Keratinocyte (primary cell): ENCODE measurements around the gene SLC38A6. TPM values are rescaled to one million over a fixed set of nuclear protein-coding genes. Genes with fewer than 3 reads are reported as not detected.

Experiments used
- DNase-seq: peaks from one replicate; pipeline ENCODE4 v3.0.0-alpha.2; 2011; ENCODE audit warnings: low read depth, missing footprints, low spot score
- FAIRE-seq: peaks from 2 replicates; lab custom pipeline; 2011; peaks lifted over from hg19 to GRCh38; lab: Jason Lieb, UNC
- H2AFZ ChIP-seq: 2 replicates; pipeline ENCODE4 v1.6.0; 2012; ENCODE audit warnings: low read length, control low read depth, inconsistent platforms; ENCODE audit not compliant: control insufficient read depth
- H3K27ac ChIP-seq: 2 replicates; pipeline ENCODE4 v1.5.1; 2011; ENCODE audit warnings: low read length; ENCODE audit not compliant: control insufficient read depth, insufficient read depth
- H3K27me3 ChIP-seq: 3 replicates; pipeline ENCODE4 v1.6.0; 2011; ENCODE audit warnings: low read length; ENCODE audit not compliant: control insufficient read depth, insufficient read depth; ENCODE audit errors: extremely low read depth
- H3K36me3 ChIP-seq, 2 experiments: 2 replicates in 1 of 2; 3 replicates in 1 of 2; pipeline ENCODE4 v1.5.1; 2011; ENCODE audit warnings: low read length in 2 of 2, mild to moderate bottlenecking in 1 of 2; ENCODE audit not compliant: control insufficient read depth in 2 of 2, insufficient read depth in 2 of 2; ENCODE audit errors: extremely low read depth in 1 of 2
- H3K4me1 ChIP-seq: 3 replicates; pipeline ENCODE4 v1.5.1; 2011; ENCODE audit warnings: low read length; ENCODE audit not compliant: control insufficient read depth, insufficient read depth; ENCODE audit errors: extremely low read depth
- H3K4me2 ChIP-seq: 3 replicates; pipeline ENCODE4 v1.6.0; 2011; ENCODE audit warnings: low read depth, low read length; ENCODE audit not compliant: control insufficient read depth, insufficient read depth; ENCODE audit errors: extremely low read depth
- H3K4me3 ChIP-seq, 3 experiments: fragments of 200-600 bp in 1 of 3; sonication (generic) in 1 of 3; 2 replicates in 2 of 3; 3 replicates in 1 of 3; pipeline ENCODE4 v1.5.1; 2011 to 2016; ENCODE audit warnings: low read length in 3 of 3, mild to moderate bottlenecking in 3 of 3, control low read depth in 2 of 3, inconsistent platforms in 1 of 3, low read depth in 1 of 3, mixed read lengths in 1 of 3, mixed run types in 1 of 3, moderate library complexity in 1 of 3; ENCODE audit not compliant: control insufficient read depth in 2 of 3, insufficient read depth in 2 of 3; ENCODE audit errors: extremely low read depth in 1 of 3
- H3K79me2 ChIP-seq: 2 replicates; pipeline ENCODE4 v1.6.0; 2012; ENCODE audit warnings: low read length; ENCODE audit not compliant: control insufficient read depth, insufficient read depth
- H3K9ac ChIP-seq: 3 replicates; pipeline ENCODE4 v1.6.0; 2011; ENCODE audit warnings: low read length; ENCODE audit not compliant: control insufficient read depth, insufficient read depth; ENCODE audit errors: extremely low read depth
- H3K9me1 ChIP-seq: 3 replicates; pipeline ENCODE4 v1.6.0; 2011; ENCODE audit warnings: low read length; ENCODE audit not compliant: control insufficient read depth, insufficient read depth; ENCODE audit errors: extremely low read depth
- H3K9me3 ChIP-seq: 2 replicates; pipeline ENCODE4 v1.5.1; 2012; ENCODE audit warnings: low read depth, low read length; ENCODE audit not compliant: control insufficient read depth
- H4K20me1 ChIP-seq: 3 replicates; pipeline ENCODE4 v1.6.0; 2011; ENCODE audit warnings: low read length; ENCODE audit not compliant: control insufficient read depth, insufficient read depth; ENCODE audit errors: extremely low read depth
- EZH2 ChIP-seq: IDR thresholded peaks from one replicate; pipeline ENCODE4 v1.6.1; 2012; ENCODE audit warnings: inconsistent platforms, mild to moderate bottlenecking, low read length, moderate library complexity
- dilution Hi-C: fragments of 300-500 bp; cut with MboI; formaldehyde crosslinking; loops from one replicate; pipeline ENCODE4 v1.7.0; 2020; ENCODE audit warnings: low sequenced_read_pairs; ENCODE audit not compliant: extremely low pct_ligation_motif_present
- polyA plus RNA-seq, 5 experiments: library from polyadenylated mRNA; depleted of rRNA in 3 of 5; stranded (reverse) in 3 of 5; stranded (forward) in 1 of 5; unstranded in 1 of 5; fragments of >200 nt; gene quantifications; 1 replicate in 1 of 5; 2 replicates in 3 of 5; 3 replicates in 1 of 5; pipeline versions ENCODE4 v1.2.1 to v1.2.3, GENCODE V29; 2011 to 2012; ENCODE audit warnings: missing spikeins in 2 of 5, low read depth in 1 of 5, low replicate concordance in 1 of 5
- TF ChIP-seq, protein P1 (sequence below), 3 experiments: IDR thresholded peaks in 1 of 3; conservative IDR thresholded peaks in 1 of 3; optimal IDR thresholded peaks in 1 of 3; 2 replicates in 2 of 3; 3 replicates in 1 of 3; pipeline versions ENCODE3 to v1.5.1; 2011; ENCODE audit warnings: low read length in 3 of 3, mild to moderate bottlenecking in 3 of 3, moderate library complexity in 2 of 3, control low read depth in 1 of 3, inconsistent platforms in 1 of 3; ENCODE audit not compliant: insufficient read depth in 2 of 3; ENCODE audit errors: extremely low read depth in 1 of 3

Gene SLC38A6
- polyA plus RNA-seq, 1 donor (not counting 4 experiments of a cell fraction or from before 2014, with no cell fraction given) = 15.7 TPM

DNA sequence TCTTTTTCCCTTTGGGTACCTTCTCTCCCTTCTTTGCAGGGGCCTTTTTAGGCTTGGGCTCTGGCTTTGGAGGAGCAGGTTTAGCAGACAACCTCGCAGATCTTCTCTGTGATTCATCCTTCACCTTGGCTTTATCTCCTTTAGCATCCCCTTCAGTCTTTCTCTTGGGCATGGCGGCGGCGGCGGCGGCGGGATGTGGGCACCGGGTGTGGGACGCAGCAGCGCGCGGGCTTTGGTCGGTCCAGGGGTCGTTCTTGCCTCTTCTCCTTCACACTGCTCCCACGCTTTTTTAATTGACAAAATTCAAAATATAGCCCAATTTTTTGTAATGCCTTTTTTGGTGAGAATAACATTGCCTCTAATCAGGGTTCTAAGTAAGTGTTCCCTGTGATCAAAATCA, 8.8 kb upstream of the SLC38A6 start:
- Histone ChIP-seq H3K4me2 (no peak overlapping the region), H3K27ac (no peak overlapping the region), H3K9me1 (no peaks in the 10 kb centered on the region), H3K36me3 (peaks cover 8 to 13% of the 10 kb centered on the region in 2 experiments), H3K4me3 (no peak overlapping the region), H3K4me1 (peaks cover 13% of the 10 kb centered on the region), H3K9ac (no peak overlapping the region), H3K9me3 (no peaks in the 10 kb centered on the region), H3K79me2 (no peaks in the 10 kb centered on the region), H4K20me1 (no peaks in the 10 kb centered on the region), H3K27me3 (no peaks in the 10 kb centered on the region), H2AFZ (no peak overlapping the region)
- no peak for FAIRE-seq
- dilution Hi-C loops = no loop called here
- DNase-seq = no peak
- no peak for TF ChIP-seq EZH2
- TF ChIP-seq, protein P1, sequence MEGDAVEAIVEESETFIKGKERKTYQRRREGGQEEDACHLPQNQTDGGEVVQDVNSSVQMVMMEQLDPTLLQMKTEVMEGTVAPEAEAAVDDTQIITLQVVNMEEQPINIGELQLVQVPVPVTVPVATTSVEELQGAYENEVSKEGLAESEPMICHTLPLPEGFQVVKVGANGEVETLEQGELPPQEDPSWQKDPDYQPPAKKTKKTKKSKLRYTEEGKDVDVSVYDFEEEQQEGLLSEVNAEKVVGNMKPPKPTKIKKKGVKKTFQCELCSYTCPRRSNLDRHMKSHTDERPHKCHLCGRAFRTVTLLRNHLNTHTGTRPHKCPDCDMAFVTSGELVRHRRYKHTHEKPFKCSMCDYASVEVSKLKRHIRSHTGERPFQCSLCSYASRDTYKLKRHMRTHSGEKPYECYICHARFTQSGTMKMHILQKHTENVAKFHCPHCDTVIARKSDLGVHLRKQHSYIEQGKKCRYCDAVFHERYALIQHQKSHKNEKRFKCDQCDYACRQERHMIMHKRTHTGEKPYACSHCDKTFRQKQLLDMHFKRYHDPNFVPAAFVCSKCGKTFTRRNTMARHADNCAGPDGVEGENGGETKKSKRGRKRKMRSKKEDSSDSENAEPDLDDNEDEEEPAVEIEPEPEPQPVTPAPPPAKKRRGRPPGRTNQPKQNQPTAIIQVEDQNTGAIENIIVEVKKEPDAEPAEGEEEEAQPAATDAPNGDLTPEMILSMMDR (optimal IDR thresholded peaks at IDR 0.05 in 1 of 3, IDR thresholded peaks at IDR 0.05 in 1 of 3, conservative IDR thresholded peaks at IDR 0.05 in 1 of 3; ENCODE audit: extremely low read depth in 1 of 3, insufficient read depth in 2 of 3, low read length in 3 of 3) = no peak

DNA sequence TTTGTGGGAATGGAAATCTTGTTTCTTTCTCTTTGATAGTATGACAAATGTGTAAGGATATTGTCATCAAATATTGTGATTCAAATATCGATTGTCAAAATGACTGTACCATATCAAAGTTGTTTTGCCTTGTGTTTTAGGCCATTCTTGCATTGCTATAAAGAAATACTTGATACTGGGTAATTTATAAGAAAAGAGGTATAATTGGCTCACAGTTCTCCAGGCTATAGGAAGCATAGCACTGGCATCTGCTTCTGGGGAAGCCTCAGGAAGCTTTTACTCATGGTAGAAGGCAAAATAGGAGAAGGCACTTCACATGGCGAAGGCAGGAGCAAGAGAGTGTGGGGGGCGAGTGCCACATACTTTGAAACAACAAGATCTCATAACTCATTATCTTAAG, 8.0 kb upstream of the SLC38A6 start:
- DNase-seq (no peak), FAIRE-seq (no peak)
- H3K9me1 ChIP-seq = no peaks in the 10 kb centered on the region
- H3K27me3 ChIP-seq = no peaks in the 10 kb centered on the region
- TF ChIP-seq, protein P1 (optimal IDR thresholded peaks at IDR 0.05 in 1 of 3, IDR thresholded peaks at IDR 0.05 in 1 of 3, conservative IDR thresholded peaks at IDR 0.05 in 1 of 3; ENCODE audit: extremely low read depth in 1 of 3, insufficient read depth in 2 of 3, low read length in 3 of 3) = no peak
- no peak for TF ChIP-seq EZH2
- H3K4me2 ChIP-seq = no peak overlapping the region
- H3K9ac ChIP-seq = no peak overlapping the region
- no peak overlapping the region for H3K4me3 ChIP-seq
- peaks cover 10% of the 10 kb centered on the region for H3K4me1 ChIP-seq
- H3K27ac ChIP-seq = no peak overlapping the region
- no peaks in the 10 kb centered on the region for H4K20me1 ChIP-seq
- dilution Hi-C loops = no loop called here
- no peaks in the 10 kb centered on the region for H3K9me3 ChIP-seq
- H3K36me3 ChIP-seq = peaks cover 8 to 13% of the 10 kb centered on the region in 2 experiments
- H3K79me2 ChIP-seq = peaks cover 2% of the 10 kb centered on the region
- no peak overlapping the region for H2AFZ ChIP-seq
